HG03442 (cell line): ENCODE data around the gene RXRA.

Experiments used
- ATAC-seq: cut with Tn5 transposase; IDR thresholded peaks from one replicate; pipeline ENCODE4 v1.9.1; 2021; ENCODE audit warnings: mild to moderate bottlenecking, moderate library complexity; ENCODE audit not compliant: unreplicated experiment

RXRA gene

GRCh38 chr9:134322781-134323241 lies 3.4 kb upstream of the RXRA start:
- no peak for ATAC-seq

GRCh38 chr9:134323741-134324358 lies 2.4 kb upstream of the RXRA start:
- no peak for ATAC-seq

- ATAC-seq: no peak
These were observed 1.7 kb upstream of the RXRA start for GRCh38 chr9:134324359-134325095.

GRCh38 chr9:134325096-134325812 lies 1.0 kb upstream of the RXRA start:
- ATAC-seq: no peak

GRCh38 chr9:134326724-134327601 lies 708 bp downstream of the RXRA start:
- ATAC-seq: no peak

GRCh38 chr9:134327671-134328231 lies 1.5 kb downstream of the RXRA start:
- no peak for ATAC-seq

GRCh38 chr9:134328341-134328840 lies 2.1 kb downstream of the RXRA start:
- ATAC-seq: no peak

GRCh38 chr9:134328841-134329575 lies 2.8 kb downstream of the RXRA start:
- no peak for ATAC-seq

GRCh38 chr9:134329576-134329855 lies 3.3 kb downstream of the RXRA start:
- ATAC-seq: no peak

GRCh38 chr9:134329886-134330285 lies 3.6 kb downstream of the RXRA start:
- ATAC-seq: no peak

GRCh38 chr9:134330590-134330989 lies 4.3 kb downstream of the RXRA start:
- ATAC-seq: no peak

- no peak for ATAC-seq
These were observed 5.2 kb downstream of the RXRA start for GRCh38 chr9:134331186-134332025.

GRCh38 chr9:134332266-134332665 lies 6.0 kb downstream of the RXRA start:
- no peak for ATAC-seq

GRCh38 chr9:134332841-134333233 lies 6.6 kb downstream of the RXRA start:
- ATAC-seq: no peak

- ATAC-seq: no peak
These were observed 7.1 kb downstream of the RXRA start for GRCh38 chr9:134333234-134333873.

- no peak for ATAC-seq
These were observed 7.8 kb downstream of the RXRA start for GRCh38 chr9:134333874-134334581.

- no peak for ATAC-seq
These were observed 8.8 kb downstream of the RXRA start for GRCh38 chr9:134335061-134335460.
